GM21529 (cell line): Measurements from ENCODE around the gene CCKAR.
"Not testable (repeated sequence)": the region's sequence is repeated elsewhere in the genome, so short reads cannot be mapped to it uniquely, and the experiment has no call there.

Experiments used
- ATAC-seq: cut with Tn5 transposase; IDR thresholded peaks from one replicate; pipeline ENCODE4 v1.9.1; 2021; ENCODE audit not compliant: unreplicated experiment

The CCKAR gene, protein sequence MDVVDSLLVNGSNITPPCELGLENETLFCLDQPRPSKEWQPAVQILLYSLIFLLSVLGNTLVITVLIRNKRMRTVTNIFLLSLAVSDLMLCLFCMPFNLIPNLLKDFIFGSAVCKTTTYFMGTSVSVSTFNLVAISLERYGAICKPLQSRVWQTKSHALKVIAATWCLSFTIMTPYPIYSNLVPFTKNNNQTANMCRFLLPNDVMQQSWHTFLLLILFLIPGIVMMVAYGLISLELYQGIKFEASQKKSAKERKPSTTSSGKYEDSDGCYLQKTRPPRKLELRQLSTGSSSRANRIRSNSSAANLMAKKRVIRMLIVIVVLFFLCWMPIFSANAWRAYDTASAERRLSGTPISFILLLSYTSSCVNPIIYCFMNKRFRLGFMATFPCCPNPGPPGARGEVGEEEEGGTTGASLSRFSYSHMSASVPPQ

DNA sequence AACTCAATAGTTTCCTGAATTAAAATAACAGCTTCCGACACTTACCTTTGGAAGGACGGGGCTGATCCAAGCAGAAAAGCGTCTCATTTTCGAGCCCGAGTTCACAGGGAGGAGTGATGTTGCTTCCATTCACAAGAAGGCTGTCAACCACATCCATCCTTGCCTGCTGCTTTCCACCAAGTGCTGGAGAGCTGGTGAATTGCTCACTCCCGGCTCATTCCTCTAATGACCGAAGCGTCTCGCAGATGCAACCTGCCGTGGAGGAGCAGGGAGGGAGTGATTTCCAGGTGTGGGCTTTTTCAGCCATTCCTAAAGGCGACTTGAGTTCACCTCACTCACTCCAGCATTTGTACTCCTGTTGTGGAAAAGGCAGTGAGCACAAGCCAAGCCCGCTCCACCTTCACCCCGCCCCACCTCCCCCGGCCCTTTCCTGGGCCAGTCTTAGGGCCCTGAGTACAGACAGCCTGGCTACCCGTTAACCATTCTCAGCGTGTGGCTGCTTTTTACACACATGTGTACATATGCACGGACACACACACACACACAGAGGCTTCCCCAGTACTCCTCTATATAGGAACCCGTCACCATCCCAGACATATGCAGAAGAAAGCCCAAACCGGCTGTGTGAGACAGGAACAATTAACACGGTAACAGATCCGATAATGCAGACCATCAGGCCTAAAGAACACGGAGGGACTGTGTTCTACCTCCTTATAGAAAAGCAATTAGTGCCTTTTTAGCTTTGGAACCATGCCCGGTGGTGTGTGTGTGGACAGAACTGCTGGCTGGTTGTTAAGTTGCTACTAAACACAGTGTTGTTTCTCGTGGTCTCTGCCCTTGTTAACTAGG, at the start of gene CCKAR:
TSS of gene CCKAR (minus strand) at position 374 of the 849 bp plus-strand sequence. CDS start at position 157, 217 bp downstream.
- ATAC-seq = no peak

DNA sequence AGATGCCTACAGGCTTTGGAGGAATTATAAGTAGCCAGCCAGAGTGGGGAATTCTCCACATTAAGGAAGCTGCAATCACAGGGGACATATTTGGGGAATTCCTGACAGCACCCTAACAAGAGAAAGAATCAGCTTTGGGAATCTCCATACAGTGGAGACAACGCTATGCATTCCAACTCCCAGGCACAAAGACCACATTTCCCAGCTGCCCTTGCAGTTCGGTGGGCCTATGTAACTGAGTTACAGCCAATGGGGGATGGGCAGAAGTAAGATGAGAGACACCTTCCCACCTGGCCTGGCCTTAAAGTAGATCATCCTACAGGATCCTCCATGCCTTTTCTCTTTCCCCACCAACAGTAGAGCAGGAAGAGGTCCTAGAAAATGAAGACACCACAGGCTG, 43.4 kb upstream of the CCKAR start:
- no peak for ATAC-seq

DNA sequence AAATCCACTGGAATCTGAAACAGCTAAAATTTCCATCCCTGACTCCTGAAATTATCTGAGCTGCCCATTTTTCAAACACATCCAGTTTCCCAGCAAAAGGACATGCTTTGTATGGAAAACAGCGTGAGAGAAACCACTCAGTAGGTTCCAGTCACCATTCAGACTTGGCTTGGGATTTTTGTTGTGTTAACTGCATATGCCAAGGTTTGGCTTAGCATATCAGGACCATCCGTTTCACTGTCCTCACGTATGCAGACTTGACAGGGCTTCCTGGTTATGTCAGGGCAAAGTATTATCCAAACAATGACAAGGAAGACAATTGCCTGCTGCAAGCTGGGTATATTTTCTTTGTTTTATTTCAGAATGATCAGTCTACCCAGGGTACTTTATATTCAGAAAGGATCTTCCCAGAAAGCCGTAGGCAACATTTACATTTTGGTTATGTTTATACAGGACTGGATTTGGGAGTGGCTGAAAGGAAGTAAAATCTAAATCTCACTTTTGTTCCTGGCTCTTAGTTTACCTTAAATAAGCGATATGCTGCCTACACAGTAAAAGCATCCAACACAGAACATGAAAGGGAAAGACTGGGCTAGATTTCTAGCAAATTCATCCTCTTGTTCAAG, 41.3 kb upstream of the CCKAR start:
- no peak for ATAC-seq

DNA sequence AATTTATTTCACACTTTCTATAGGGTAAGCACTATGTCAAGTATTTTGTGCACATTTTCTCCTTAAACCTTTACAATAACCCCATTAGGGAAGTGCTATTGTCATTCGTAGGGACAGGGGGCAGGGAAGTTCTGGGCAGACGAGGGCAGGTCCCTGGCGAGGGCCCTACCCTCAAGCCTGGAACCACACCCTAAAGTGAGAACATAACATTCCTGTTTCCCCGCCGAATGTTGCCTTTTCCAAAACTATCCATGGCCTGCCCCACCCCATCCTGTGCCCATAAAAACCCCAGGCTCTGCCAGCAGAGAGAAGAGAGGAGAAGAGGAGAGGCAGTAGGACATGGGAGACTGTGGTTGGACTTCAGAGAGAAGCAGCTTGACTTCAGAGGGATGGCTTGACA, 39.8 kb upstream of the CCKAR start:
- ATAC-seq = no peak

DNA sequence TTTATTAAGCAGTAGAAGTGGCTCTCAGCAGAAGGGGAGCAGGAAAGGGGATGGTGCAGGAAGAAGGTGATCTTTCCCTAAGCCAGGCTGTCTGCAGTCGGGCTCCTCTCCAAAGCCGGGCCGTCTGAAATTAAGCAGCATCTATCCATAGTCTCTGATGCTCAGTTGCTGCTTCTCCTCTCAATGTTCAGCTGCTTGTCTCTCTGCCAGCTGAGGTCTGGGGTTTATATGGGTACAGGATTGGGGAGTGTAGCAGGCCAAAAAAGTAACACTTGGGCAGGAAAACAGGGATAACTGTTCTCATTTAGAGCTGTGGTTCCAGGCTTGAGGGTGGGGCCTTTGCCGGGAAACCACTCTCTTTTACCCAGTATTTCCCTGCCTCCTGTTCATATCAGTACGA, 39.2 kb upstream of the CCKAR start:
- ATAC-seq = no peak

DNA sequence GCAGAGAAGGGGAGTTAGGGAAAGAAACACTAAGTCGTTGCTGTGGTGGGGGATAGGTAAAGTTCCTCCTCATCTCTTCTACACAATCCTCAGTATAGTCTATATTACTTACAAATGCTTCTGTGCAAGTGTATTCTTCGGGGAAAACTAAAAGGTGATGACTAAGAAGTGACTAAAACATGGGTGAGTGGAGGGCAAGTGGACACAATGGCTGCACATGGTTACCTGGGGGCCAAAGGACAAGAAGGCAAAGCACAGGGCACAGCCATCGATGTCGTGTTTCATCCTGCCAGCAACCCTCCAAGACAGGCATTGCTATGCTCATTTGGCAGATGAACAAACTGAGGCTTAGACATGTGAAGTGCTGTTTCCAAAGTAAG, 35.5 kb upstream of the CCKAR start:
- ATAC-seq = no peak

DNA sequence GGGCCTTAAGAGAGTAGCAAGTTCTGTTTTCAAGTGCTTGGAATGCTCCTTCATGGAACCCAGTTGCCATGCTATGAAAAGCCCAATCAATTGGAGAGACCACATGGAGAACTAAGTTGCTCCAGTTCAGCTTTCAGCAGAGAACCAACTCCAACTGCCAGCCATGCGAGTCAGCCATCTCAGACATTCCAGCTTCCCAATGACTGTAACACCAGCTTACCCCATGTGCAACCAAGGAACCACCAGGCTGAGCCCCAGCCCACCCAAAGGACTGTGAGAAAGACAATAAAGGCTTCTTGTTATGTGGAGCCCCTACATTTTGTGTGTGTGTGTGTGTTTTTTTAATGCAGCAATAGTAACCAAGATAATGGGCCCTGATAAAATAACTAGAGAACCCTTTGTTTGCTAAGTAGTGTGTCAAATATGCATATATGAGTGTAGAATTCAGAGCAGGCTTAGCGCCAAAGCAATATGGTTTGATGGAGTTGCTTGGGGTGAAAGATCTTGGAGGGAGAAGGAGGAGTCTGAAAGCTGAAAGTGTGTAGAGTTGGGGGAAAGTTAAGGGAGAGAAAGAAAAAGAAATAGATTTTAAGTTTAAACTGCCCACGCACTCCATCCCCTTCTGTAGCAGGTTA, 35.0 kb upstream of the CCKAR start:
- ATAC-seq = no peak

DNA sequence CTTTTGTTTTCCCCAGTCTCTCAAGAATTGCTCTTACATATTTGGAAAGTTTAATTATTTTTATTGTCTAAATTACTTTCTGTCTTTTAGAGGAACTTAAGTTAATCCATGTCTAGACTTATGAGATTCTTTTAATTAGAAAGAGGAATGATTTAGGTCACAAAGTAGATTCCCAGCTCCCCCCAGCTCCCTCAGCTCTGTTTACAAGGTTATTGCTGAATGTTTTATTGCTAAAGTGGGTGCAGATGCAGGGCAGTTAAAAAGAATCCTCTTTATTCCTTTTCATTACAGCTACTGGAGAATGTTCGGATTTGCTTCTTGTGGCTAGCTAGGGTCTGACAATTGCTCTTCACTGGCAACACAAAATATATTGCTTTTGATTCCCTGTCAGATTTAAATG, 33.7 kb upstream of the CCKAR start:
- ATAC-seq = no peak

DNA sequence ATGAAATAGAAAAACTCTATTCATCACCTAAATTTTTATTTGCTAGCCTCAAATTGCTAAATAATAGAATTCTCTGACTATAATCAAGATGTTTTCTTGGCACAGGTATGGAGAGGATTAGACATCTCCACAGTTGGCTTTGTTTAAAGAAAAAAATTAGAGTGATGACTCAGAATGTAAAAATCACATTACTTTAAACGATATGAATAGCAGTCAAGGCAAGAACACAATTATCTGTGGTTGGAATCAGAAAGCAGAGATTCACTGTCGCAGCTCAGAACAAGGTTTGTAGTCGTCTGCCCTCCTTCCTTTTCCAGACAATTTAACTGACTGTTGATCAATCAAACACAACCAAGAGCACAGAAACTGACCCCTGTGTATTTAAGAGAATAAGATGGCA, 32.2 kb upstream of the CCKAR start:
- no peak for ATAC-seq

DNA sequence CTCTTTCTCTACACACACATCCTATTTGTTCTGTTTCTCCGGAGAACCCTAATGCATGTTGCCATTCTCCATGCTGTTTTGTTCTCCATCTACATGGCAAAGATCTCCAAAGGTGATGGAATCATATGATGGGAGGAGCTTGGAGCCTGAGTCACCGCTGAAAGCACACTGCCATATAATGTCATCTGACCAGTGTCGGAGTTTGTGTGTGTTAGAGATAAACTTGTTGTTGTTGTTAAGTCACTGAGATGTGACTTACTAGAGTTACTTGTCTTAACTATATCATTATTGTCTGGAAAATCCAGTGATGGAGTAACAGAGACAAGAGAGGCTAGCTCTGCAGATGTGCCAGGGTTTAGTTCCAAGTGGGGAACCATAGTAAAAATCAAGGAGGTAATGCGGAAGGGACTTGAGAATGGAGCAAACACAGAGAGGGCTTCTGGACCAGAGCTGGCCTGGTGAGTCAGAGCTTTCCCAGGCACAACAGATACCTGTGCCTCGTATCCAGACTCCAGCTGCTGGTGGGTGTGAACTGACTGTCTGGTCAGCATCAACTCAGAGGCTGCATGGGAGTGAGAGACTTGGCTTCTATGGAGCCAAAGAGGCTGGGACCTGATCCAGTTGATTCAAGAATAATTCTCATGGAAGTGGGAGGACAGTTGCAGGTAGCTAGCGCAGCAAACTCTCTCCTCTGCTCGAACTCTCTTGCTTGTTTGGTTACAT, 30.6 kb upstream of the CCKAR start:
- ATAC-seq = no peak

DNA sequence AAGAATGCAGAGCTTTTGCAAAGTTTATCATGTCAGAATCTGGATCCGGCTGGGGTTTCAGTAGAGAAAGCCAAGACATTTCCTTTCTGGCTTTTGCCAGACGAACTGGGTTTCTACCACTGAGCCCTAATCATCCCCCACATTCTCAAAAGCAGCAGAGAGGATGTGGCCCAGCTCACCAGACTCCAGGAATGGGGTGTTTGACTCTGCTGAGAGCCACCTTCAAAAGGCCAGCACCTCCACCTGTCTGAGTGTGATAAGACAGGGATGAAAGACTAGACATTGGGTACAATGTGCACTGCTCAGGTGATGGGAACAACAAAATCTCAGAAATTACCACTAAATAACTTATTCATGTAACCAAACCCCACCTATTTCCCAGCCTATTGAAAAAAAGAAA, 25.7 kb upstream of the CCKAR start:
- ATAC-seq = no peak

DNA sequence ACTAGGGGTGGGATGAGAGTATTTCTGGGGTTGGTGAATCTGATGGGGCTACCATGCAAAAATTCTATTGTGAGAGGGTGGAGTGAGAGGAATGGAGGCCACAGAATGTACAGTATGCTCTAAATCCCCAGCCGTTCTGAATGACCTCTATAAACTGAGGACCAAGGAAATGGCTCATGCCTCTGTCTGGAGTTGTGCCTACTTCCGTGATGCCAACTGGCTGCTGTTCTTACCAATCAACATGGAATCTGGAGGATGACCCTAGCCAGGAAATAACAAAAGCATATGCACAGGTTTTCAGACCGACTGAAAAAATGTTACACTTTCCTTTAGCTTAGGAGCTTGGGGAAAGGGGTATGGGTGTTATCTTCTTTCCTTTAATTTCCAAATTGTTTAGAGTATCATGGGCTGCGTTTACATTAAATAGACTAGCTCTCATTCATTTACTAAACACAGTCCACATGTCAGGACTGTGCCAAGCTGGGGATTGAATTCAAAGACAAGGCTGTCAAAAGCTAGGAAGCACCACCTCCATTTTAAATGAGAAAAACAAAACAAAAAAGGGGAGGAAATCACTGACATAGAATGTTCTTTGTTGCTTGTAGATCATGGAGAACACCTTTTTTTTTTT, 20.2 kb upstream of the CCKAR start:
- ATAC-seq = no peak

DNA sequence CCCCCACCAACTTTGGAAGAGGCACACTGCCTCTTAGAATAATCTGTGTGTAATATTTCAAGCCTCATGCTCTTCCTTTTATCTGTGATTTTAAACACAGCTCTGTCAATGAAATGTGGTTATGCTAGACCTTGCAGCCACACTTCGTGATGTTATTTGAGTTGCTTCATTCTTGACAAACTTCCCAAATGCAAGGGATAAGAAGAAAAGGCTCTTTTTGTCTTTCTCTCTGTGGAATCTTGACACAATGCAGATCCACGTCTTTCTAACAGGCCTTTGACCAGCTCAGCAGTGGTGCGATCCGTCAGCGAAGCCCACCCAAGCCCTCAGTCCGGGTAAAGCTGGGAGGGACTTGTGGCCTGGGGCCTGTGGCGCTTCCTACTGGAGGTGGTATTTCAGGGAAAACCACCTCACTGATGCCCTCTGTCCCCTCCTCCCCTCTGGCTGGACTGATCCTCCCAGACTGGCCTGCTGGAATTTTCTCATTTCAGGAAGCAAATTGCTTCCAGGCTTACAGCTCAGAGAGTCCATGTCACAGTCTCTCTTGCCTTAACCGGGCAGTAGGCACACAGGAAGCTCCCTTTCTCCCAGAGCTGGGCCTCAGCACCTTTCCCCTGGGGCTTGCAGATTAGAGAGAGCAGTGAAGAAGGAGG, 19.5 kb upstream of the CCKAR start:
- ATAC-seq = no peak

DNA sequence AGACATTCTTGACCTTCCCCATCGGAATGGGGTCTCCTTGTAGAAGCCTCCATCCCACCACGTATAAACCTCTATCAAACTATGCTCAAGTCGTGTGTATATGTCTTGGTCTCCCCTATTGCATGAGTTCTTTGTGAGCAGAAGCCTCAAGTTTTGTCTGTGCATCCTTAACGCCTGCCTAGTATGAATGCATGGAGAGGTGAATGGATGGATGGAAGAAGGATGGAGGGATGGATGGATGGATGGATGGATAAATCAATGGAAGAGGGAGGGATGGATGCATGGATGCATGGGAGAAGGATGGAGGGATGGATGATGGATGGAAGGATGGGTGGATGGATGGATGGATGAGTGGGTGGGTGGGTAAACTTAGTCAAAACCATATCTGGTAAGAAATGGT, 17.0 kb upstream of the CCKAR start:
- no peak for ATAC-seq

DNA sequence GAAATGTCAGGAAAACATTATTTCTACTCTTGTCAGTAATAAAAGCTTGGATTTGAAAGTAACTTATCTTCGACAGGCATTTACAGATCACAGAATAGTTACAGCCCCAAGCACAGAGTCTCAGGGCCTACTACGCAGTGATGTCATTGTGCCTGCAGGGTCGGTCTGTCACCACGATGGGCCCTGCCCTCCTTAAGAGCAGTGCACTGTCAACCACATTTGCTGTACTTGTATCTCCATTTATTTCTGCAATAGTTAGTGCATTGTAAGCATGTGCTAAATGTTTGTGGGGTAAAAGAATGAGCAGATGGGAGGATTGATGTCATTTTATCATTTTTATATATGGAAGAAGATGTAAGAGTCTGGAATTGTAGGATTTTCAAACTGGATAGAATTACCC, 13.6 kb upstream of the CCKAR start:
- ATAC-seq = no peak

DNA sequence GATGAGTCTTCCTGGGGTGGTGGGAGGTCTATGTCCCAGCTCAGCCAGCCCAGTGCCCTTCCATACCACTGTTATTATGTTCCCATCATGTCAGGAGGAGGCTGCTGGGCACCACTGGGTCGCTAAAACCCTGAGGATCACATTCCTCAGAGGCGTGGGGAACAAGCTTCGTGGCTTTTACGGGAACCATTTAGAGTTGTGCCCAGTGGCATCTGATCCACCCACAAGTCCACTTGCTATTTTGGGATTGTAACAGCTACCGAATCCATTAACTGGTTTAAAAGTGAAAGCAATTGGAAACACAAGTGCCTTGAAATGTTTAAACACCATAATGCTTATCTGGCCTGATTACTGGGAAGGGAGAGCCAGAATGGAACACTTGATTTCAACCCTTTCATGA, 13.1 kb upstream of the CCKAR start:
- ATAC-seq = no peak

DNA sequence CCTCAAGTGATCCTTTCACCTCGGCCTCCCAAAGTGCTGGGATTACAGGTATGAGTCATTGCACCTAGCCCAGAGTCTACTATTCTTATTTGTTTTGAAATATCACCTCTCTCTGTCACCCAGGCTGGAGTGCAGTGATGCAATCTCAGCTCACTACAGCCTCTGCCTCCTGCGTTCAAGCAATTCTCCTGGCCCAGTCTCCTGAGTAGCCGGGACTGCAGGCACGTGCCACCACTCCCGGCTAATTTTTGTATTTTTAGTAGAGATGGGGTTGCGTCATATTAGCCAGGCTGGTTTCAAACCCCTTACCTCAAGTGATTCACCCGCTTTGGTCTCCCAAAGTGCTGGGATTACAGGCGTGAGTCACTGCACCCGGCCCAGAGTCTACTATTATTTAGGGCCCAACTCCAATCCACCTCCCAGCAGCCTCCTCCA, 10.3 kb upstream of the CCKAR start:
- not testable (repeated sequence) for ATAC-seq

DNA sequence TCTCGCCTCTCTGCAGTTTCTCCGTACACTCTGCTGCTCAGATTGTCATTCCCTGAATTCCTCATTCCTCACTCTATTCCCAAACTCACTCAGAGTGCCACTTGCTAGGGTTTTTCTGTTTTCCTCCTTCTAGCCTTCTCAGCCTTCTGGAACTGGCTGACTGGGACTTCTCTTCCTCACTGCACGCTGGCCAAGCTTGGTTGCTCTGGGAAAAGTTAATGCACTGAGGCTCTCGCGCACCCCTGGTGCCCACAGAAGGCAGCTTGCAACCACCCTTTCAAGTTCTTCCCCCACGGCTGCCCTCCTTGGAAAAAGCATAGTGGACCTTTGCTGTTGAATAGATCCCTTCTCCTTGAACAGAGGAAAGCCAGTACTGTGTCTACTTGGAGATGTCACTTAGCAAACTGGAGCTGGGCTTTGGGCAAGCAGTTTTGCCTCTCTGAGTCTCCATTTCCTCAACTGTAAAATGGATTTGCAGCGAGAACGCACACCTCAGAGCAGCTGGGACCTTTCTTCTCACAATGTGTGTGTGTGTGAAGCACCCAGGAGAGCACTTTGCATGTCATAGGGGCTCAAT, 6.0 kb upstream of the CCKAR start:
- no peak for ATAC-seq

DNA sequence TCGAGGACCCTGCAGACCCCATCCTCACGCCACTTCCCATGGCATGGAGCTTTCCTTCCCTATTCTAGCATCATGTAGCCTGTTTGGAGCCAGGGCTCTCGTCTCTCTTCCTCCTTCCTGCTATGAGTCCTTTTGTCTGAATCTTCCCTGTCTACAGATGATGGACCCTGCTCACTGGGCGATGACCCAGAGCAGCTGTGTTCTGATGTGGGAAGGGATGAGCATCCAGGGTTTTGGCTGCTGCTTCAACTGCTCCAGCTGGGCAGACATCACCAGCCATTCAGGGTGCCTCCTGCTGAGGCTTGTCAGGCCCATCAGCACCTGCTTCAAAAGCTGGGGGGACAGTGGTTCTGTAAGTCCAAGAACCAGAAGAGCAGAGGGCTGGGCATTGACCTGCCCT, 3.2 kb upstream of the CCKAR start:
- ATAC-seq = no peak
